Neural cell (in vitro differentiated cells): ENCODE data around the gene ATG14. TPM values are rescaled to one million over a fixed set of nuclear protein-coding genes. Genes with fewer than 3 reads are reported as not detected.

Source experiments
- H2AFZ ChIP-seq: fragments of 200-600, 300-800 bp; sonication (generic), shearing (Covaris generic); 2 replicates; pipeline ENCODE4 v1.6.0; 2014; ENCODE audit warnings: low read depth, mild to moderate bottlenecking, antibody characterized with exemption, low read length, moderate library complexity
- H3F3A ChIP-seq: fragments of 200-600 bp; shearing (Covaris generic); 2 replicates; pipeline ENCODE4 v1.6.1; 2016; ENCODE audit warnings: mild to moderate bottlenecking, moderate library complexity, mixed read lengths, antibody characterized with exemption, low read length; ENCODE audit not compliant: insufficient read depth, poor library complexity, severe bottlenecking
- H3K27ac ChIP-seq: fragments of 200-600, 300-800 bp; sonication (generic), shearing (Covaris generic); 2 replicates; pipeline ENCODE4 v1.5.1; 2014; ENCODE audit warnings: mild to moderate bottlenecking, low read length, moderate library complexity
- H3K27me3 ChIP-seq: fragments of 300-800, 200-600 bp; sonication (generic), shearing (Covaris generic); 2 replicates; pipeline ENCODE4 v1.6.0; 2014; ENCODE audit warnings: mild to moderate bottlenecking, low read depth, low read length, moderate library complexity; ENCODE audit not compliant: insufficient read depth
- H3K36me3 ChIP-seq: fragments of 300-800, 200-600 bp; sonication (generic), shearing (Covaris generic); 2 replicates; pipeline ENCODE4 v1.5.1; 2014; ENCODE audit warnings: mild to moderate bottlenecking, antibody characterized with exemption, low read length, moderate library complexity; ENCODE audit not compliant: insufficient read depth
- H3K4me2 ChIP-seq: fragments of 300-800, 200-600 bp; sonication (generic), shearing (Covaris generic); 2 replicates; pipeline ENCODE4 v1.6.0; 2014; ENCODE audit warnings: mild to moderate bottlenecking, low read length
- H3K4me3 ChIP-seq: fragments of 300-800, 200-600 bp; sonication (generic), shearing (Covaris generic); 2 replicates; pipeline ENCODE4 v1.5.1; 2014; ENCODE audit warnings: mild to moderate bottlenecking, low read length, moderate library complexity
- H3K79me2 ChIP-seq: fragments of 200-600 bp; shearing (Covaris generic); replicated peaks from 2 replicates; pipeline ENCODE4 v1.6.0; 2014; ENCODE audit warnings: mild to moderate bottlenecking, low read length, moderate library complexity; ENCODE audit not compliant: insufficient read depth
- H3K9ac ChIP-seq: fragments of 300-800, 200-600 bp; sonication (generic), shearing (Covaris generic); 2 replicates; pipeline ENCODE4 v1.6.1; 2016; ENCODE audit warnings: mild to moderate bottlenecking, low read length, mixed read lengths
- H3K9me2 ChIP-seq: fragments of 200-600 bp; shearing (Covaris generic); 2 replicates; pipeline ENCODE4 v1.6.1; 2016; ENCODE audit warnings: mild to moderate bottlenecking, low read length, mixed read lengths; ENCODE audit not compliant: insufficient read depth
- H3K9me3 ChIP-seq: fragments of 200-600, 300-800 bp; sonication (generic), shearing (Covaris generic); 2 replicates; pipeline ENCODE4 v1.6.1; 2016; ENCODE audit warnings: mild to moderate bottlenecking, mixed run types, low read length, moderate library complexity, mixed read lengths
- H4K20me1 ChIP-seq: fragments of 200-600 bp; shearing (Covaris generic); 2 replicates; pipeline ENCODE4 v1.6.1; 2016; ENCODE audit warnings: mild to moderate bottlenecking, mixed run types; ENCODE audit not compliant: insufficient read depth
- CTCF ChIP-seq: fragments of 450-650 bp; IDR thresholded peaks from 2 replicates; pipeline ENCODE4 v1.5.1; 2014; ENCODE audit warnings: antibody characterized with exemption, mild to moderate bottlenecking, moderate library complexity; ENCODE audit not compliant: poor library complexity, severe bottlenecking
- EP300 ChIP-seq: fragments of 450-650 bp; conservative IDR thresholded peaks from 2 replicates; pipeline ENCODE4 v1.6.1; 2014; ENCODE audit warnings: antibody characterized with exemption, mild to moderate bottlenecking, moderate library complexity; ENCODE audit not compliant: poor library complexity, severe bottlenecking
- EZH2 ChIP-seq: fragments of 200-600, 300-800 bp; shearing (Covaris generic), sonication (generic); IDR thresholded peaks from 2 replicates; pipeline ENCODE4 v1.6.1; 2014; ENCODE audit warnings: antibody characterized with exemption, low read length, borderline replicate concordance, mild to moderate bottlenecking; ENCODE audit not compliant: insufficient read depth, poor library complexity, severe bottlenecking
- MXI1 ChIP-seq: fragments of 450-650 bp; conservative IDR thresholded peaks from 2 replicates; pipeline ENCODE4 v1.6.1; 2014; ENCODE audit warnings: antibody characterized with exemption, mild to moderate bottlenecking; ENCODE audit not compliant: poor library complexity, severe bottlenecking
- POLR2AphosphoS5 ChIP-seq: IDR thresholded peaks from 2 replicates; pipeline ENCODE4 v1.6.1; 2012
- RAD21 ChIP-seq: fragments of 450-650 bp; conservative IDR thresholded peaks from 2 replicates; pipeline ENCODE4 v1.6.1; 2014; ENCODE audit warnings: antibody characterized with exemption, mild to moderate bottlenecking, moderate library complexity
- REST ChIP-seq: IDR thresholded peaks from 2 replicates; pipeline ENCODE4 v1.6.1; 2012; ENCODE audit warnings: borderline replicate concordance
- SMC3 ChIP-seq: fragments of 450-650 bp; conservative IDR thresholded peaks from 2 replicates; pipeline ENCODE4 v1.6.1; 2014; ENCODE audit warnings: antibody characterized with exemption, mild to moderate bottlenecking, moderate library complexity; ENCODE audit not compliant: poor library complexity
- TAF1 ChIP-seq: IDR thresholded peaks from 2 replicates; pipeline ENCODE4 v1.6.1; 2012; ENCODE audit warnings: low read depth
- polyA plus RNA-seq: library from polyadenylated mRNA; depleted of rRNA; stranded (reverse); fragments of >200 nt; gene quantifications from 2 replicates; pipeline ENCODE4 v1.2.3, GENCODE V29; 2014

Gene ATG14
- polyA plus RNA-seq, 1 donor from 2014 or later = 28.2 TPM

- no peaks in the 10 kb centered on the region for H3F3A ChIP-seq
- H3K4me3 ChIP-seq = no peak overlapping the region
- H4K20me1 ChIP-seq = no peaks in the 10 kb centered on the region
- no peak overlapping the region for H2AFZ ChIP-seq
- no peaks in the 10 kb centered on the region for H3K9me3 ChIP-seq
- H3K79me2 ChIP-seq = no peaks in the 10 kb centered on the region
- no peak overlapping the region for H3K9ac ChIP-seq
- H3K27me3 ChIP-seq = no peaks in the 10 kb centered on the region
- H3K9me2 ChIP-seq = no peaks in the 10 kb centered on the region
- TF ChIP-seq REST (no peak), EZH2 (no peak), CTCF (no peak), SMC3 (no peak), TAF1 (no peak), RAD21 (no peak)
- no peaks in the 10 kb centered on the region for H3K36me3 ChIP-seq
- no peak overlapping the region for H3K4me2 ChIP-seq
- no peak overlapping the region for H3K27ac ChIP-seq
Measured at GRCh38 chr14:55389330-55389729, 22.3 kb downstream of the ATG14 start.

- H3K36me3 ChIP-seq = no peaks in the 10 kb centered on the region
- no peaks in the 10 kb centered on the region for H4K20me1 ChIP-seq
- H3K27me3 ChIP-seq = no peaks in the 10 kb centered on the region
- no peaks in the 10 kb centered on the region for H3F3A ChIP-seq
- no peaks in the 10 kb centered on the region for H3K9me2 ChIP-seq
- no peaks in the 10 kb centered on the region for H3K9me3 ChIP-seq
- H2AFZ ChIP-seq = no peak overlapping the region
- no peak overlapping the region for H3K27ac ChIP-seq
- TF ChIP-seq POLR2AphosphoS5 = no peak
- TF ChIP-seq RAD21 = no peak
- TF ChIP-seq TAF1 = no peak
- TF ChIP-seq MXI1 = no peak
- no peak for TF ChIP-seq SMC3
- TF ChIP-seq CTCF = no peak
- no peak for TF ChIP-seq EP300
- no peak for TF ChIP-seq REST
- TF ChIP-seq EZH2 = no peak
- H3K79me2 ChIP-seq = no peaks in the 10 kb centered on the region
- H3K4me2 ChIP-seq = no peak overlapping the region
- no peak overlapping the region for H3K9ac ChIP-seq
- H3K4me3 ChIP-seq = no peak overlapping the region
Measured at GRCh38 chr14:55388160-55388559, 23.5 kb downstream of the ATG14 start.
